Measurements from ENCODE around the gene PITX1.

The PITX1 gene

DNA sequence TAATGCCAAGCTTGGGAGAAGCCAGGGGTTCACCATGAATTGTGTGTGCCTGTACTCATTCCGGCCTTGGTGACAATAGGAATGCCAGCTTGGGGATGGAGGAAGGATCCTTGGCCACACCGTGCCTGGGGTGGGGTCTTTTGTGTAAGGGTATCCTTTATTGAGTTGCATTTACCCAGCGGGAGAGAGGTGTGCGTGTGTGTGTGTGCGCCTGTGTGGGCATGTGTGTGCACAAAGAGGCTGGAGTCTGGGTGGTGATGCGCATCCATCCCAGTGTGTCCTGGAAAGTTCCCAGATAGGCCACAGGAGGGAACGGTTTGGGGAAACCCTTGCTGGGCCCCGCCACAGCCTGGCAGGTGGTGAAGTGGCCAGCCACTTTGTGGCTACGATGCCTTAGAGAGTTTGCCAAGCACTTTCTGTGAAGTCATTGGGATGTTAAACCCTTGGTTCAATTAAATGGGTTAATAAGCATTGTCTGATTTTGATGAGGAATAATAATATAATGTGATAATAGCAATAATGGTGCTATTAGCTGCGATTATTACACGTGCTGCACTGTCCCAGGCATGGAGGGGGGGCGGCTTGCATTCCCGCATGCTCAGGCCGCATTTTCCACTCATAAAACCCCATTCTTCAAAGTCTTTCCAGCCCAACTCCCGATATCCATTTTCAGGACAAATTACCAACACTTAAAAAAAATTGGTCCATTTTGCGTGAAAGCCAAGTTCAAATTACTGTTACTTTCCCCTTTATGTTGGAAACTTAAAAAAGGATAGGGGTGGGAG is 13.7 kb downstream of the PITX1 start:
- TF ChIP-seq GATA3 (IDR thresholded peaks at IDR 0.05; ENCODE audit: low read depth, low read length) (no peak), GATA2 (IDR thresholded peaks at IDR 0.05; ENCODE audit: low read depth, low read length) (no peak)

DNA sequence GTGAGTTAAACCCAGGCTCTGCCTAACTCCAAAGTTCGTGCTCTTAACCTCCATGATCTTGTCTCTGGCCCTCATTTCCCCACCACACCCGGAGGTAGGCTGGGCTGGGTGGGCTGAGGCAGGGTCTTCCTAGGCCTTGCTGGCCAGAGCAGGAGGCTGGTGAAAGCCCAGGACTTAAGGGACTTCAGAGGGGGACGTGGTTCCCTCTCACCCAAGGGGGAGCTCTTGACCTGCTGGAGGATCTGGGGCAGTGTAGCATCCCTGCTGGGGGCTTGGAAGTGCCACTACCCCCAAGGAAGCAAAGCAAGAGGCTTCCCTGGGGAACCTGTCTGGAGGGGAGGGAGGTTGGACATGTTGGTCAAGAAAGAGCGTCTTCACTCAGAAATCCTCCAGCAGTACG is 14.7 kb downstream of the PITX1 start:
- no peak for TF ChIP-seq GATA3 (IDR thresholded peaks at IDR 0.05; ENCODE audit: low read depth, low read length)
- TF ChIP-seq GATA2 (IDR thresholded peaks at IDR 0.05; ENCODE audit: low read depth, low read length): no peak

DNA sequence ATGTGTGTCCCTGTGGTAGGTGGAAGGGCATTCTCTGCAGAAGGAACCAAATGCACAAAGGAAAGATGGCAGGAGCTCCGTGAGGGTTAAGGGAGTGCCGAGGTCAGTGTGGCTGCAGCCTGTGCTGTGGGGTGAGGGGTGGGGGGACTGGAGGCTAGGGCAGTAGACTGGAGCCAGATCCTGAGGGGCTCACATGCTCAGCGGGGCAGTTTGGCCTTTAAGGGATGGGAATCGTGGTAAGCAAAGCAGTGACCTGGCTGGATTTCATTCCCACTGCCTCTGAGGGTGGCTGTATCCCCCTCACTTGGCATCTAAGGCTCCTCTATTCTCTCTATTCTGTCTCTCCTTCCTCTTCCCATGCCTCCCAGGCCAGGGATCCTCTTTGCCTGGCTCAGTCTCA is 15.6 kb downstream of the PITX1 start:
- no peak for TF ChIP-seq GATA2 (IDR thresholded peaks at IDR 0.05; ENCODE audit: low read depth, low read length)
- no peak for TF ChIP-seq GATA3 (IDR thresholded peaks at IDR 0.05; ENCODE audit: low read depth, low read length)

DNA sequence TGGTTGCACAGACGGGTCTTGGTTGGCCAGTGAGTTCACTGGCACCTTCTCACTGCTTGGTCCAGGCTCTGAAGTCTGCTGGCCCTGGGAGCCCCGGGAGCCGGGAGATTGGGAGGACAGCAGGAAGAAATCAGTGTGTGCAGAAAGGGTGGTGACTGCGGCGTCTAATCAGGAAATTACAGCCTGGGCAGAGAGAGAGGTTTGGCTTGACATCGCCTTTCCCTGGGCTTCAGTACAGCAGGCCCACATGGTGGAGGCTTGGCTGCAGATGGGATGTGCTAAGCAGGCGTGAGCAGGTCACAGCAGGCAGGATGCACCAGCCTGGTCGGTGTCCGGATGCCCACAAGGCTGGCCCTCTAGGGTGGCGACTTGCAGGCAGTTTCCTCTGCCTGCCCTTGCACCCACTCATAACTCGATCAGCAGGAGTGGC is 17.2 kb downstream of the PITX1 start:
- TF ChIP-seq GATA3 (IDR thresholded peaks at IDR 0.05; ENCODE audit: low read depth, low read length): no peak
- TF ChIP-seq GATA2 (IDR thresholded peaks at IDR 0.05; ENCODE audit: low read depth, low read length): no peak

DNA sequence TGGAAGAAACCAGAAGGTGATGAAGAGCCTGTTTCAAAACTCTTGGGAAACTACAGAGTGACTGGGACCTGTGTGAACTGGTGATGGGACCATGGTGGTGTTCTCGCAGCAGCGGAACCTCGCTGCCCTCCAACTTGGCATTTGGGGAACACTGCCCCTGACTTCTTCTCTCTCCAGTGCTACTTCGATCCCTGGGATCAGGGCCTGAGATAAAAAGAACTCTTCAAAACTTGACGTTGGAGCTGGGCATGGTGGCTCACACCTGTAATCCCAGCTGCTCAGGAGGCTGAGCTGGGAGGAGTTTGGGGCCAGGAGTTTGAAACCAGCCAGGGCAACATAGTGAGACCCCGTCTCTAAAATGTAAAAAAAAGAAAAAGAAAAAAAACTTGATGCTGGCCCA is 18.1 kb downstream of the PITX1 start:
- no peak for TF ChIP-seq GATA3 (IDR thresholded peaks at IDR 0.05; ENCODE audit: low read depth, low read length)
- TF ChIP-seq GATA2 (IDR thresholded peaks at IDR 0.05; ENCODE audit: low read depth, low read length): no peak

DNA sequence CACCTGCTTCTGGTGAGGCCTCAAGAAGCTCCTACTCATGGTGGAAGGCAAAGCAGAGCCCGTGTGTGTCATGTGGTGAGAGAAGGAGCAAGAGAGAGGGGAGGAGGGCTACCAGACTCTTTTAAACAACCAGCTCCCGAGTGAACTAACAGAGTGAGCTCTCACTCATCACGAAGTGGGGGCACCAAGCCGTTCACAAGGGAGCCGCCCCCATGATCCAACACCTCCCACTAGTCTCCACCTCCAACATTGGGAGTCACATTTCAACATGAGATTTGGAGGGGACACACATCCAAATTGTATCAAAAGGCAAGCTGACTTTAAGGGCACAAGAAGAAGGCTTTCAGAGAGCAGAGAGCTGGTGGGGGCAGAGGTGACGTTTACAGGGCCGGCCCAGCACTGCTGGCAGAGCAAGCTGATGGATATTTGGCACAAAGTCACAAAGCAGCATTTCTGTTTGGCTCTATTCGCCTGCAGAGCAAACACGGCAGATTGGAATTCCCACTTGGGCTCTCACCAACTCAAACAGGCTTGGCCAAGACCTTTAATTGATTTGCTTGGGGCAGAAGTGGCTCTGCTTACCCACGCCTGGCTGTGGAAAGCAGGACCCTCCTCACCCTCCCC is 20.0 kb downstream of the PITX1 start:
- TF ChIP-seq GATA2 (IDR thresholded peaks at IDR 0.05; ENCODE audit: low read depth, low read length) (no peak), GATA3 (IDR thresholded peaks at IDR 0.05; ENCODE audit: low read depth, low read length) (no peak)

DNA sequence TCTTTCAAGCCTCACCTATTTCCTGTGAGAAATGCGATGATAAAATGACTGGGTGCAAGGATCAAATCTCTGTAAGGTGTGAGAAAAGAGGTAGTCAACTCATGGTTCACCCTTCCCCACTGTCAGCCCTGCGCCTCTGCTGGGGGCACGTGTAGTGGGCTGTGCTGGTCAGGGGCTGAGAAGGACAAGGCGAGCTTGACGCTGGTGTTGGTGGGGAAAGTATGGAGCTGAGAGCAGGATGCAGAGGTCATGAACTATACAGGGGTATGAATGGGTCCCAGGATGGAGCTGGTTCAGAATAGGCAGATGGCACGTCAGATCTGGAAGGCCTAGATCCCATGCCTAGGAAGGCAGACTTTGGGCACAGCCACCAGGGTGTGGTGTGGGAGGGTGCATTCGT is 20.6 kb downstream of the PITX1 start:
- TF ChIP-seq GATA2 (IDR thresholded peaks at IDR 0.05; ENCODE audit: low read depth, low read length): no peak
- TF ChIP-seq GATA3 (IDR thresholded peaks at IDR 0.05; ENCODE audit: low read depth, low read length): no peak

DNA sequence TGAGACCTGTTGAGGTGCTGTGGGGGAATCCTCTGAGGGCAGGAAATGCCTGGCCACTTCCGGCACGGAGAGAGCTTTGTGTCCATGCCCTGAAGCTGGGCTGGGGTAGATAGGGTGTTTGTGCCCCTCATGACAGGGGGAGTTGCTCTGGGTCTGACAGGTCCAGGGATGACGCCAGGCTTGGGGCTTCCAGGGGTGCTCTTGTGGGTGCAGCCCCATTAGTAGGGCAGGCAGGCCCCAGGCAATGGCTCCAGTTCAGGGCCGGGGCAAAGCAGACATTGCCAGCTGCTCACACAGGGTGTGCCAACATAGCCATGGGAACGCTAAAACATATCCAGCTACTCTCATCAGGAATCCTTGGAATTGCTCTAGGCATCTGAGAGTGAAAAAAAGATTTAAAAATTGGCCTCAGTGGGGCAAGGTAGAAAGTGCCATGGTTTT is 21.1 kb downstream of the PITX1 start:
- no peak for TF ChIP-seq GATA3 (IDR thresholded peaks at IDR 0.05; ENCODE audit: low read depth, low read length)
- no peak for TF ChIP-seq GATA2 (IDR thresholded peaks at IDR 0.05; ENCODE audit: low read depth, low read length)

DNA sequence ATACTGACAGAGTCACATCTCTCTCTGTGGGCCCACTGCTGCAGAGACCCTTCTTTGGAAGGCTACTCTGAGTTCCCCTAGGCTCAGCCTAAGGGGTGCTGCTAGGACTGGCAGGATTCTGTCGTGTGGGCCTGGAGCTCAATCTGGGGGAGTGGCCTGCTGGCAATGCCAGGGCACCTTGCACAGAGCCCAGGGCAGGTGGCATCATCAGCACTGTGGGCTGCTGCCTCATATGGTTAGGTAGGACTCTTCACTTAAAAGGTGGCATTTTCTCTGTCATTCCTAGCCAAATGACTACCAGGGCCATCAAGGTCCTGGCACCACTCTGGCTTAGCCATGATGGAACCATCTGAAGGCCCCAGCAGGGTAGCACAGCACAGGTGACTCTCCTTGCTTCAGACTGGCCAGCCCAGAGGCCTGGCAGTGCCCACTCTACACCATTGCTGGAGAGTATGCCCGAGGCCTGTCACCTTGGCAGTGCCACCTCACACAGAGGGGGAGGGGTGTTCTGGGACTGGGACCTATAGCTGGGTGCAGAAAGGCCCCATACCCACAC is 21.9 kb downstream of the PITX1 start:
- TF ChIP-seq GATA3 (IDR thresholded peaks at IDR 0.05; ENCODE audit: low read depth, low read length) (no peak), GATA2 (IDR thresholded peaks at IDR 0.05; ENCODE audit: low read depth, low read length) (no peak)

DNA sequence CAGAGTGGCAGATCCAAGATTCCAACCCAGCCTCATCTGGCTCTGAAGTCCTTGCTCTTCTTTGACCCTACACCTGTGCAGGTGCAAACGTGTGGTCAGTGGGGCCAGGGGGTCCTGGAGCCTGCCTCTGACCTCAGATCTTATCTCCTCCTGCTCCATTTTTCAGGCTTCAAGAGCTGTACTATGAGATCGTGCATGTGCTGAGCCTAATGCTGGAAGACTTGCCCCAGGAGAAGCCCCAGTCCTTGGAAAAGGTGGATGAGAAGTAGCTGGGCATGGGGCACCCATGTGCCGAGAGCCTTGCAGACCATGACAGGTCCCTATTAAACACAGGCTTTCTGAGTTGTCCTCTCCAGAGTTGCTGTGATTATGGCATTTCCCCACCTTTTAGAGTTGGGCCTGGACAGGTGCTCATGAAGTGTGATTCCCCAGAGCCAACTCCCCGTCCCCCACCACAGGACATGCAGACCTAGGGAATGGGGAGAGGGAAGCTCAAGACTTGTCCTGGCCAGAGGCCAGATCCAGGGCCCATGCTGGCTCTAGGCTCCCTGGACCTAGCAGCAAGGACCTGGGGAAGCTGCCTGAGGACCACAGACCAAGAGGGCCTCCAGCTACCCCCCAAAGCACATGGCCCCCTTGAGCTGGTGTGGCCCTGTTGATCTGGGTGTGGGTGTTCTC is 22.5 kb downstream of the PITX1 start:
- TF ChIP-seq GATA2 (IDR thresholded peaks at IDR 0.05; ENCODE audit: low read depth, low read length): no peak
- no peak for TF ChIP-seq GATA3 (IDR thresholded peaks at IDR 0.05; ENCODE audit: low read depth, low read length)

DNA sequence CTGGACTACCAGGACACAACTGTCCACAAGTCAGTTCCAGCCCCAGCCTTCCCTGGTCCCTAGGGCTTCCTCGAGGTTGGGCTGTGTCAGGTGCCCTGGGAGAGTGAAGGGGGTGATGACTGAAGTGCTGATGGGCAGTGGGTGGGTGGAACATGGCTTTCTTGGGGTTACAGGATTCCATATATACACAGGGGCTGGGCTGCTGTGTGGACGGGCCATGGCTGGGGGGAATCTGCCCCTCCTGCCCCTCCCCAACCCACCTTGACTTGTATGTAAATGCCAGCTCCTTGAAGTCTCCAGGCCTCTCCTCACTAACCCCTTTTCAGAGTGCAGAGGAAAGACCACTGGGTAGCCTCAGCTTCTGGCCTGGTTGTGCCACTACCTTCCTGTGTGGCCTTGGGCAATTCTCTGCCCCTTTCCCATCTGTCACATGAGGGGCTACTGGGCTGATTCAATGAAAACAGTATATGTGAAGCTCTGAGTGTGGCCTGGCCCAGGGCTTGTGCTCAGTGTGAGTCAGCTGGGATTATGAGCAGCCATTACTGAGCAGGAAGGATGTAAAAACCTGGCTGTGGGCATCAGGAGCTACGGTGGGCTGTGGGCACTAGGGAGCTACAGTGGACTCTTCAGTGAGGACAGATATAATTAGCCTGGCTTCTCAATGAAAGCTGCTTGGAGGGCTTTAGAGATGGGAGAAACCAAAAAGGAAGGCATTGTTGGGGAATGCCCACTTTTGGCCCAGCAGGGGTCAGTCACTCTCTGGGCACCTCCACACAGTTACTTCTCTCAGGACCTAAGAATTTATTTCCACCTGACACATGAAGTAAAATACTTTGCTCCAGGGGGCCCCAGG is 23.3 kb downstream of the PITX1 start:
- TF ChIP-seq GATA2 (IDR thresholded peaks at IDR 0.05; ENCODE audit: low read depth, low read length) (no peak), GATA3 (IDR thresholded peaks at IDR 0.05; ENCODE audit: low read depth, low read length) (no peak)

DNA sequence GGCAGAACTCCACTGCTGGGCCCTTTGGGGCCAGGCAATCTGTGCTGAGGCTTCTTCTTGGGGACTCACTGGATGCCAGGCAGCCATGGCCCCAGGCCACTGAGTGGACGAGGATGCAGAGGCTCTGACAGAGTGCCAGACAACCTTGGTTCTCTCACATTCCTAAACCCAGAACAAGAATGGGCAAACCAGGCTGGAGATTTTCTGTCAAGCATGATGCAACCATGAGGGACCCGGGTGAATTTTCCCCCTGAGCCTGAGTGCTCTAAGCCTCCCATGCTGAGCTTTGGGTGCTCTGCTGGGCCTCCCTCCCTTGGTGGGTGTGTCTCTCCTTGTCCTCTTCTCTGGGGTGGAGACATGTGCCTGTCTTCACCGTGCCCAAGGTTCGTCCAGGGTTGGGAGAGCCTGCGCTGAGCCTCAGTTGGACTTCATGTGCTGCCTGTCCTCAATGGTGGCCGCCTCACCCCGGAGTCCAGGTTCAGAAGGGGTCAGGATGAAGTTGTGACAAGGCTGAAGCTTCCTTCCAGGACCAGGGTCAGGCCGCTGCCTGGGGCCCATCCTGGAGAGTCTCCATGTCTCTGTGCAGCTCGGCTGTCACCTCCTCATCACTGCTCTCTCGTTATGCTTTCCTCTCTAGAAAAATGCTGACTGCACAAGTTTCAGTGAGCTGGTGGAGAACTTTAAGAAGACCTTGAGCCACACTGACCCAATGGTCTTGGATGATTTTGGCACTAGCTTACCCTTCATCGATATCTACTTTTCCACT is 24.1 kb downstream of the PITX1 start:
- TF ChIP-seq GATA2 (IDR thresholded peaks at IDR 0.05; ENCODE audit: low read depth, low read length): no peak
- no peak for TF ChIP-seq GATA3 (IDR thresholded peaks at IDR 0.05; ENCODE audit: low read depth, low read length)

All from SH-SY5Y (cell line).